C4-2B (cell line): ENCODE measurements around the gene RFX6.

ENCODE experiments used
- H3K27ac ChIP-seq: fragments of 450-650 bp; 2 replicates; pipeline ENCODE4 v1.5.1; 2017
- ZFX ChIP-seq: fragments of 450-650 bp; IDR thresholded peaks from 2 replicates; pipeline ENCODE4 v1.6.1; 2017
- TF ChIP-seq, protein P1 (sequence below): fragments of 450-650 bp; conservative IDR thresholded peaks from 2 replicates; pipeline ENCODE4 v1.5.1; 2017; ENCODE audit warnings: mild to moderate bottlenecking

RFX6 gene

DNA sequence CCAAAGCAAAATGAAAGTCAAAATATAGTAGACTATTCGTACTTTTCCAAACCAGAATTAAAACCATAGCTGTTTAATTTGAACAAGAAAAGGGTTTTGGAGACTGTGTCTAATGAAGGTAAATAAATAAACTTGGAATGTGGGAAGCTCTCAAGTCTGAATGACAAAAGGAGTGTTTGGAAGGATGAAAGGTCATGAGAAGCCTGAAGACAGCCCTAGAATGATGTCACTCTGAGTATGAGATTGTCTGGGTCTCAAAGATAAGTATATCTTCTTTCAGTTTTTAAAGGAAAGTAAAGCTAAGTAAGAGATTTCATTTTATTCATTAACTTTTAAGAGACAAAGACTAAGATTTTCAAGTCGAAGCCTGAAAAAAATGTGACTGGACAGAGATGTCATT, 72.9 kb downstream of the RFX6 start:
- TF ChIP-seq, protein P1, sequence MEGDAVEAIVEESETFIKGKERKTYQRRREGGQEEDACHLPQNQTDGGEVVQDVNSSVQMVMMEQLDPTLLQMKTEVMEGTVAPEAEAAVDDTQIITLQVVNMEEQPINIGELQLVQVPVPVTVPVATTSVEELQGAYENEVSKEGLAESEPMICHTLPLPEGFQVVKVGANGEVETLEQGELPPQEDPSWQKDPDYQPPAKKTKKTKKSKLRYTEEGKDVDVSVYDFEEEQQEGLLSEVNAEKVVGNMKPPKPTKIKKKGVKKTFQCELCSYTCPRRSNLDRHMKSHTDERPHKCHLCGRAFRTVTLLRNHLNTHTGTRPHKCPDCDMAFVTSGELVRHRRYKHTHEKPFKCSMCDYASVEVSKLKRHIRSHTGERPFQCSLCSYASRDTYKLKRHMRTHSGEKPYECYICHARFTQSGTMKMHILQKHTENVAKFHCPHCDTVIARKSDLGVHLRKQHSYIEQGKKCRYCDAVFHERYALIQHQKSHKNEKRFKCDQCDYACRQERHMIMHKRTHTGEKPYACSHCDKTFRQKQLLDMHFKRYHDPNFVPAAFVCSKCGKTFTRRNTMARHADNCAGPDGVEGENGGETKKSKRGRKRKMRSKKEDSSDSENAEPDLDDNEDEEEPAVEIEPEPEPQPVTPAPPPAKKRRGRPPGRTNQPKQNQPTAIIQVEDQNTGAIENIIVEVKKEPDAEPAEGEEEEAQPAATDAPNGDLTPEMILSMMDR = no peak
- TF ChIP-seq ZFX = no peak
- no peak overlapping the region for H3K27ac ChIP-seq

DNA sequence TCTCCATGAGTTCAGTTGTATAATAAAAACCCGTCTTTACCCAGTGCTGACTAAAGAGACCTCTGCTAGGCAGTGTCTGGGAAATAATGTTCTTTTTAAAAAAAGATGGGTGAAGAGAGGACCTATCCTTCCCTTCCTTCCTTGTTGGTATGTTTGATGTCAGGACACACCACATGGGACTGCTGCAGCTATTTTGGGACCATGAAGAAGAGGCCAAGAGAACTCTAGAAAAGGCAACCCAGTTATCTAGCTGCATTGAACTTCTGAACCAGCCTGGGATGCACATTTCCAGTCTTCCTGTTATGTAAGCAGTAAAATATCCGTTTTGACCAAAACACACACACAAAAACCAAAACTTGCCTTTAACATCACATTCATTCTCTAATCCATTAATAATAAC, 77.3 kb downstream of the RFX6 start:
- no peak overlapping the region for H3K27ac ChIP-seq
- TF ChIP-seq, protein P1 = no peak
- TF ChIP-seq ZFX = no peak

DNA sequence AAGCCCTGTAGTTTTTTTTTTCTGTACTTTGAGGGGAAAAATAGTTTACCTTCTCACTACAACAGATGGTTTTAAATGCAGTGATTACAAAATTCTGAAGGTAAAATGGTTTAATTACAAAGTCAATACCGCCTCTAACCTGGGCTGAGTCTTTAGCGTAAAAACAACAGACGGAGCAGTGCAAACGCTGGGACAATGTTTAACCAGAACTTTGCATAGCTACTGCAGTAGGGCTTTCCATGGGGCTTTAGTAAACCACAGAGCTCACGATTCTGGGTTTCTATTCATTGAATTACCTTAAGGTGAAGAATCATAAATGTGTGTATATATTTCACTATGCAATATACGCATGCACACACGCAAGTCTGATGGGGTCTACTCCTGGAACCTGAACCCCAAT, 77.9 kb downstream of the RFX6 start:
- TF ChIP-seq, protein P1 = no peak
- TF ChIP-seq ZFX = no peak
- H3K27ac ChIP-seq = no peak overlapping the region

DNA sequence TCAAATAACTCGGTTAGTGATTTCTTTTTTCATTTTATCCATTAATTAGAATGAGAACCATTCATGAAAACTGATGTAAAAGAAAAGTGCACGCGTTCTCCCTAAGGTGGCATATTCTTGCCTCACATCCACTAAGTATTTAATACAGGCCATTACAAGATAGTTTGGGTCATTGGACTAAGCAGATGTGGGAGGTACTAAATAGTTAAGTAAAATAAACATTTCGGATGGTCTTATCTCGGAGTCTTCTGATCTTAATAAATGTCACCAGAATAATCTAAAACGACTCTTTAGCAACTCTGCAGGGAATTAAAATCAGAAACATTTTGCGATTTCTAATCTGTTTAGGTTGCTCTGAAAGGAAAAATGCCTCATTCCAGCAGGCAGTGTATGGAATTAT, 78.7 kb downstream of the RFX6 start:
- TF ChIP-seq ZFX = no peak
- TF ChIP-seq, protein P1 = no peak
- H3K27ac ChIP-seq = no peak overlapping the region

DNA sequence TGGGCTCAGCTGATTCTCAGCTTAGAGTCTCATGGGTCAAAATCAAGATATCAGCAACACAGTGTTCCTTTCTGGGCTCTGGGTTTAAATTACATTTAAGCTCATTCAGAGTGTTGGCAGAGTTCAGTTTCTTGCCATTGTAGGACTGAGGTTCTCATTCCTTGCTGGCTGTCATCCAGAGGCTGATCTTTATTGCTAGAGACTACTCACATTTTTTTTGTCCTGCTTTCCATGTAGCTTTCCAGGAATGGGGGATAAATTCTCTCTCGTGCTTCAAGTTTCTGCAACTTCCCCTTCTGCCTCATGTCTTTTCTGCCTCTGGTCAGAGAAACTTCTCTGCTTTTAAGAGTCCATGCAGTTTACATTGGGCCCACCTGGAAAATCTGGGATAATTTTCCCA, 86.9 kb downstream of the RFX6 start:
- TF ChIP-seq ZFX = no peak
- TF ChIP-seq, protein P1 = no peak

DNA sequence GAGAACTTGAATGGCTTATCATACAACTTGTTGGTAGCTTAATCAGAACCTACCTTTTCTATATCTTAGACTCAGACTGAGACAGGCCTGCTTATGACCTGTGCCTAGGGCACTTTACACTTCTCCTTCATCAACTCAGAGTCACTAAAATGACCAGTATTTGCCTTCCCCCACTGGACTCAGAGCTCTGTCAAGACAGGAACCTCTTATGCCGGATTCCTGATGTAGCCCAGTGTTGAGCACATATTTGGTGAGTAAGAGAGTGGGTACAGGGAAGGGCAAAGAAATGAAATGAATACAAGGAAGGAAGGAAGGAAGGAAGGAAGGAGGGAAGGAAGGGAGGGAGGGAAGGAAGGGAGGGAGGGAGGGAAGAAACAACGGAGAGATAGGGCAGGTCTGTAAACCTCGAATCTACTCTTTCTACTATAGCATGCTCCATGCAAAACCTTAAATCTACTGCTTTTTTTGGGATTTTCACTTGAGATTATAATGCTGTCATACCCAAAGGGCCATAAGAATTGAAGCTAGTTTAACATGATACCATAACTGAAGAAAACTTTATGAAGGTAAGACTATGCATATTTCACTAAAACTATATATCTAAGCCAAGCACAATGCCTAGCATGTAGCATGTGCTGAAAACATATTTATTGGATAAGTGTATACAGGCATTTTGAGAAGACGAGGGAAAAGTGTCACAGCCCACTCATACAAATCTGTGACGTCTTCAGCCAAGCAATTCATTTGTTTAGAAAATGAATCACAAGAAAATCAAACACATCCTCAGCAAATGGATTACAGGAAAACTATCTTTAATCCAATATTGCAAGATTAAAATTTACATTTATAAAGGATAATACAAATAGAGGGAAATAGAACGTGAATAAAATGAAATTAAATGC, 89.9 kb downstream of the RFX6 start:
- no peak overlapping the region for H3K27ac ChIP-seq
- no peak for TF ChIP-seq ZFX
- TF ChIP-seq, protein P1 = no peak

More for the DNA sequence above, 86.9 kb downstream of the RFX6 start:
- no peak overlapping the region for H3K27ac ChIP-seq

DNA sequence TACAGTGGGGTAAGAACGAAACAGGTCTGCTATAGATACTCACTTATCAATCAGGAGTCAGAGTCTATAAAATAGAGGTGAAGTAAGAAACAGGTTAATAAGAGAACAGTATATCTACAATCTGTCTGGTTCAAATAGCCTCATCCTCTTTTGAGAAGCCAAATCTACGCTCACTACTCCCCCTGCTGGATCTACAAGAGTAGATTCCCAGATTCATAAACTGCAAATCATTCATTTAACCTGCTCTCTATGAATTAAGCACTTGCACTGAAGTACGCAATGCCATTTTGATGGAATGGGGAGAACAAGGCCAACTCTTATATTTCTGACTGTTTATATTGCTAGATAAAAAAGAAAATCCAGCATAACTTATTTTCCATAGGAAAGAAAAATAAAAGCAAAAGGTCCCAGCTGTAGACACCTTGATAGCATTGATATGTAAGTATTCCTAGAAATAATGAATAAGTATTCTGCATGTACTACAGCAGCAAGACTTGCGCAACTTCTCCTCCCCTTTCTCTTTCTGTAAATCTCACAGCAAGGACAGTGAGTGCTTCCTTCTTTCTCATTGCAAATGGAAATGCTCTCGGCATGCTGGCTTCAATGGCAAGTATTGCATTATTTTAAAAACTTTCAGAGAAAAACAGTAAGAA, 92.3 kb downstream of the RFX6 start:
- H3K27ac ChIP-seq = no peak overlapping the region
- TF ChIP-seq, protein P1 = peak; percentile 78
- TF ChIP-seq ZFX = no peak
